Pancreas (tissue), 10 donors: ENCODE results near the gene HSPB2. TPM values are rescaled to one million over a fixed set of nuclear protein-coding genes. Genes with fewer than 3 reads are reported as not detected.

Experiments used
- ATAC-seq, 4 donors: fragments of 200-7000 bp; cut with Tn5 transposase; one replicate each; pipeline versions ENCODE4 v1.8.0 to v1.9.1; 2020; ENCODE audit warnings: mild to moderate bottlenecking in 4 of 4, moderate library complexity in 4 of 4
- DNase-seq, 6 donors: peaks; one replicate each; pipeline ENCODE4 v3.0.0-alpha.2; 2020
- FAIRE-seq: peaks from 2 replicates; lab custom pipeline; 2012; peaks lifted over from hg19 to GRCh38; lab: Jason Lieb, UNC
- H3K27ac ChIP-seq, 4 donors: fragments of 200-600 bp; sonication (generic); 1 replicate in 3 of 4; 2 replicates in 1 of 4; pipeline versions ENCODE4 v1.5.0 to v1.8.0; 2020
- H3K27me3 ChIP-seq, 4 donors: fragments of 200-600 bp; one replicate each; pipeline ENCODE4 v1.8.0; 2021
- H3K36me3 ChIP-seq, 3 donors: fragments of 200-600 bp; sonication (generic) in 1 of 3; one replicate each; pipeline versions ENCODE4 v1.5.0 to v1.8.0; 2020 to 2021
- H3K4me1 ChIP-seq, 3 donors: fragments of 200-600 bp; one replicate each; pipeline ENCODE4 v1.8.0; 2021
- H3K4me3 ChIP-seq, 4 donors: fragments of 200-600 bp; sonication (generic) in 2 of 4; one replicate each; pipeline versions ENCODE4 v1.5.0 to v1.8.0; 2020 to 2021
- H3K9me3 ChIP-seq, 4 donors: fragments of 200-600 bp; one replicate each; pipeline ENCODE4 v1.8.0; 2021
- WGBS, 2 donors: extraction: QIAGEN DNeasy Blood & Tissue Kit; methylation state at CpG; one replicate each; pipeline ENCODE4 v1.1.7; 2013; 5-methylcytosine and 5-hydroxymethylcytosine counted together
- intact Hi-C, 3 donors: fragments of 100-400 bp; cut with DNase I; formaldehyde crosslinking; loops; one replicate each; pipeline versions ENCODE4 v1.11.1 to v1.14.2; 2022
- polyA plus RNA-seq, 2 donors: library from polyadenylated mRNA; stranded (reverse); fragments of 200-250 nt; gene quantifications; one replicate each; pipeline ENCODE4 v1.2.3, GENCODE V29; 2013
- total RNA-seq, 6 donors: library from RNA; stranded (reverse); fragmentation: NEBNext Ultra II Directional in 4 of 6; extraction: Animal tissue kit (Norgen Biotek cat#: 25700) in 4 of 6; gene quantifications; one replicate each; pipeline versions ENCODE4 v1.2.1 to v1.2.4, GENCODE V29; 2021 to 2023
- TF ChIP-seq, protein P1 (sequence below), 4 donors: fragments of 200-600 bp; sonication (generic) in 3 of 4; IDR thresholded peaks; one replicate each; pipeline versions ENCODE4 v1.5.0 to v1.8.0; 2021; ENCODE audit warnings: antibody characterized with exemption in 4 of 4
- donor health status: healthy with polysubstance abuse.
- donor health status: DM: no; HTN: no; CAD: no; lungs with moderate emphysema.
- donor health status: DM: no; HTN: no; CAD: no.
- donor health status: control.
- donor health status: control.
- donor health status: Bipolar disorder and iron deficiency.
- donor health status: DM: yes; HTN: yes; CAD: no.
- donor health status: DM: no; HTN: no; CAD: no.
- donor health status: DM: no; HTN: no; CAD: no.
- donor health status: DM: yes; HTN: yes; CAD: no.

Gene HSPB2
- total and polyA plus RNA-seq, 8 donors, result 0.32 to 1.5 (median 0.78) TPM; not detected in 1

DNA sequence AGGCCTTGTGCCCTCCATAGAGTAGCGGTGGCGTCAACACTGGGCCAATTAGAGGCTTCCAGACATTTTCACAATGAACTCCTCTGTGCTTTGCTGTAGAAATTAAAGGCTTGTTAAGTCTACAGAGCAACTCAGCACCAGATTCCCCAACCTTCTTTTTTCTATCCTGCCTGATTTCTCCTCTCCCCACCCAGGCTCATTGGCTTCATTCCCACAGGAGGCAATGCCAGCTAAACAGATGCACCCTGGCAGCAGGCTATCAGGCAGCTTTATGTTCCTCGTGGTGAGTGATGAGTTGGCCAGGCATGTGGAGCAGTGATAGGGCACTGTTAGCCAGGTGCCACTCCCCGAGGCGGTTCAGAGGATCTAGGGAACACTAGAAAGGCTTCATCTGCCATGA is 29.4 kb downstream of the HSPB2 start:
- no peak for DNase-seq

DNA sequence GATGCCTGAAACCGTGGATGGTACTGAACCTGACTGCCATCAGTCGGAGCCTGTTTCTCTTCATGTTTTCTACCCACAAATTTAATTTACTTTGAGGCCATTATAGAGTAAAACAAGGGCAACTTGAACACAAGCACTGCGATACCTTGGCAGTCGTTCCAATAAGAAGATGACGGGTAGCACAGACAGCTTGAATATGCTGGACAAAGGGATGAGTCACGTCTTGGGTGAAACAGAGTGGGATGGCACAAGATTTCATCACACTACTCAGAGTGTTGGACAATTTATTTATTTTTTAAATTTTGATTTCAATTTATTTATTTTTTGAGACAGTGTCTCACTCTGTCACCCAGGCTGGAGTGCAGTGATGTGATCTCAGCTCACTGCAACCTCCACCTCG is 30.3 kb downstream of the HSPB2 start:
- 95 to 96% methylated on average over 7 of the region's 7 CpGs for WGBS, 2 donors
- ATAC-seq, result no peak
- no peak overlapping the region for H3K27ac ChIP-seq
- no peak for FAIRE-seq
- H3K9me3 ChIP-seq, result no peaks in the 10 kb centered on the region
- H3K27me3 ChIP-seq, result no peaks in the 10 kb centered on the region
- no peaks in the 10 kb centered on the region for H3K36me3 ChIP-seq
- no peak for DNase-seq
- intact Hi-C loops, result no loop called here
- no peaks in the 10 kb centered on the region for H3K4me1 ChIP-seq
- H3K4me3 ChIP-seq, result no peak overlapping the region
- TF ChIP-seq, protein P1, sequence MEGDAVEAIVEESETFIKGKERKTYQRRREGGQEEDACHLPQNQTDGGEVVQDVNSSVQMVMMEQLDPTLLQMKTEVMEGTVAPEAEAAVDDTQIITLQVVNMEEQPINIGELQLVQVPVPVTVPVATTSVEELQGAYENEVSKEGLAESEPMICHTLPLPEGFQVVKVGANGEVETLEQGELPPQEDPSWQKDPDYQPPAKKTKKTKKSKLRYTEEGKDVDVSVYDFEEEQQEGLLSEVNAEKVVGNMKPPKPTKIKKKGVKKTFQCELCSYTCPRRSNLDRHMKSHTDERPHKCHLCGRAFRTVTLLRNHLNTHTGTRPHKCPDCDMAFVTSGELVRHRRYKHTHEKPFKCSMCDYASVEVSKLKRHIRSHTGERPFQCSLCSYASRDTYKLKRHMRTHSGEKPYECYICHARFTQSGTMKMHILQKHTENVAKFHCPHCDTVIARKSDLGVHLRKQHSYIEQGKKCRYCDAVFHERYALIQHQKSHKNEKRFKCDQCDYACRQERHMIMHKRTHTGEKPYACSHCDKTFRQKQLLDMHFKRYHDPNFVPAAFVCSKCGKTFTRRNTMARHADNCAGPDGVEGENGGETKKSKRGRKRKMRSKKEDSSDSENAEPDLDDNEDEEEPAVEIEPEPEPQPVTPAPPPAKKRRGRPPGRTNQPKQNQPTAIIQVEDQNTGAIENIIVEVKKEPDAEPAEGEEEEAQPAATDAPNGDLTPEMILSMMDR (IDR thresholded peaks at IDR 0.05), result no peak

More for the DNA sequence above, 29.4 kb downstream of the HSPB2 start:
- no peak overlapping the region for H3K4me3 ChIP-seq
- no peaks in the 10 kb centered on the region for H3K27me3 ChIP-seq
- intact Hi-C loops, result no loop called here
- no peak for ATAC-seq
- TF ChIP-seq, protein P1 (IDR thresholded peaks at IDR 0.05), result no peak
- no peak for FAIRE-seq
- no peak overlapping the region for H3K27ac ChIP-seq
- H3K36me3 ChIP-seq, result no peaks in the 10 kb centered on the region
- H3K9me3 ChIP-seq, result no peaks in the 10 kb centered on the region
- WGBS, 2 donors, result 66 to 71% methylated on average over 5 of the region's 5 CpGs
- H3K4me1 ChIP-seq, result no peaks in the 10 kb centered on the region

DNA sequence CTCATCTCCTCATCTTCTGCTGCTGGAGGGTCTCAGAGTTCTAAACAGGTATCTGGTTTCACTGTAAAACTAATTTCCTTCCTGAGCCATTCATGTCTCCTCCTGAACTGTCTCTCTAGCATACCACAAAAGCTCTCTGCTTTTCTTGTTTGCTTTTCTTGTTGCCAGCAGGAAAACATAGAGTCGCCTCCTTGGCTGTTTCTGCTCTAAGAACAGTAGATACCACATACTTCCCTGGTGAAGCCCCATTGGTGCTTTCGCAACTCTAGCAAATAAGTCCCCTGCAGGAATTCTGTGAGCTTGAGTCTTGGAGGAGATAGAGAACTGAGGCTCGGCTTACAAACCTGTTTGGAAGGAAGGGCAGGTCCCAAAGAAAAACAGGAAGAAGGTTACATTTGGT is 31.6 kb downstream of the HSPB2 start:
- no peak for ATAC-seq
- no peaks in the 10 kb centered on the region for H3K4me1 ChIP-seq
- TF ChIP-seq, protein P1 (IDR thresholded peaks at IDR 0.05), result no peak
- intact Hi-C loops, result no loop called here
- DNase-seq, result no peak
- whole genome bisulfite sequencing, 2 donors, result 70 to 81% methylated on average over 3 of the region's 3 CpGs
- no peak overlapping the region for H3K27ac ChIP-seq
- H3K4me3 ChIP-seq, result no peak overlapping the region
- FAIRE-seq, result no peak
- H3K27me3 ChIP-seq, result no peaks in the 10 kb centered on the region
- H3K36me3 ChIP-seq, result no peaks in the 10 kb centered on the region
- H3K9me3 ChIP-seq, result no peaks in the 10 kb centered on the region

DNA sequence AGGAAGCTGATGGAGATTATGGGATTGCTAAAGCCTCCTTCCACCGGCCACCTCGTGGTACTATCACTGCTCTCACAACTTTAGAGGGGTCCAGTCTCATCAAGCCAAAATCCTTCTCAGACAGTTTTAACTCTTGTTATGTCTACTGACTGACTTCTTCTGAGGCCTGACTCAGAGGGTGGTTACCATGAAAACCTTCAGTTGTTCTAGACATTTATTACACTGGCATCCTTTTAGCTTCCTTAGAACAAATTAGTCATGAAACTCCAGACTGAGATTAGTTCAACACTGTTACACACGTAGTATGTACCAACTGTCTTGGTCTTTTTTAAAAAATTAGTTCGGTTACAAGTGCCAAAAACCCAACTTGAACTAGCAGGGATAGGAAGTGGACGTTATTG is 32.1 kb downstream of the HSPB2 start:
- Histone ChIP-seq H3K4me3 (no peak overlapping the region), H3K9me3 (no peaks in the 10 kb centered on the region), H3K4me1 (no peaks in the 10 kb centered on the region), H3K27ac (no peak overlapping the region), H3K27me3 (no peaks in the 10 kb centered on the region), H3K36me3 (no peaks in the 10 kb centered on the region)
- 76 to 81% methylated on average over 5 of the region's 5 CpGs for WGBS, 2 donors
- TF ChIP-seq, protein P1 (IDR thresholded peaks at IDR 0.05), result no peak
- intact Hi-C loops, result no loop called here
- DNase-seq (no peak), FAIRE-seq (no peak), ATAC-seq (no peak)

DNA sequence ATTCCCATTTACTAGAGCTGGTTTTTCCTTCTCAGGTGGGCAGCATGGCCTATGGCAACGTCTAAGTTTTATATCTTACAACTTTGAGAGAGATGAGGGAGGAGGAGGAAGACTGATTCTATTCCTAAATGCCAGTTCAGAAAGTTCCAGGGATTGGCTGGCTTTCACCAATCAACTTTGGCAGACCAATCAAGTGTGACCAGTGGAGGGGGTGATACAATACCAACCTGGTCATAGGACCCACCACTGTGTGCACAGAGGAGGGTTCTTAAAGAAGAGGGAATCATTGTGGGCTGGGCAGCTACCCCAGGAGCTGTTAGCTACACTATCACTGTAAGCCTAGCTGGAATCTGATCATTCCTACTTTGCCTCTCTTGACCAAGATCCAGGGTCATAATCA is 32.7 kb downstream of the HSPB2 start:
- intact Hi-C loops, result no loop called here
- ATAC-seq (no peak), DNase-seq (no peak), FAIRE-seq (no peak)
- Histone ChIP-seq H3K27ac (no peak overlapping the region), H3K4me1 (no peaks in the 10 kb centered on the region), H3K4me3 (no peak overlapping the region), H3K36me3 (no peaks in the 10 kb centered on the region), H3K27me3 (no peaks in the 10 kb centered on the region), H3K9me3 (no peaks in the 10 kb centered on the region)
- TF ChIP-seq, protein P1 (IDR thresholded peaks at IDR 0.05), result no peak
- WGBS, 2 donors, result 51 to 67% methylated on average over 1 of the region's 1 CpG
